Measurements from ENCODE around the gene CBL.

CBL gene

GRCh38 chr11:119335091-119335654 lies 129.0 kb downstream of the CBL start:
- no peak for TF ChIP-seq ZBTB7A (IDR thresholded peaks at IDR 0.05; ENCODE audit: low read depth)
- TF ChIP-seq NFIC (IDR thresholded peaks at IDR 0.05): no peak
- no peak for TF ChIP-seq TAF1 (IDR thresholded peaks at IDR 0.05; ENCODE audit: low read depth)
- no peak for TF ChIP-seq USF1 (IDR thresholded peaks at IDR 0.05)
- TF ChIP-seq REST (IDR thresholded peaks at IDR 0.05; ENCODE audit: low read depth): no peak
- no peak for TF ChIP-seq YY1 (IDR thresholded peaks at IDR 0.05; ENCODE audit: low read depth)
- TF ChIP-seq TEAD4 (IDR thresholded peaks at IDR 0.05): no peak
- TF ChIP-seq RAD21 (IDR thresholded peaks at IDR 0.05; ENCODE audit: low read depth): no peak
- no peak for TF ChIP-seq CREB1 (IDR thresholded peaks at IDR 0.05; ENCODE audit: low read depth)
- TF ChIP-seq CEBPB (IDR thresholded peaks at IDR 0.05): no peak
- no peak for TF ChIP-seq EP300 (IDR thresholded peaks at IDR 0.05; ENCODE audit: borderline replicate concordance)
- TF ChIP-seq FOXM1 (IDR thresholded peaks at IDR 0.05; ENCODE audit: borderline replicate concordance, low read depth): no peak
- TF ChIP-seq EGR1 (IDR thresholded peaks at IDR 0.05): no peak
- no peak for TF ChIP-seq TCF12 (IDR thresholded peaks at IDR 0.05; ENCODE audit: low read depth)
- TF ChIP-seq MAX (IDR thresholded peaks at IDR 0.05): no peak

GRCh38 chr11:119335655-119336543 lies 129.8 kb downstream of the CBL start:
- TF ChIP-seq EP300 (IDR thresholded peaks at IDR 0.05; ENCODE audit: borderline replicate concordance) (no peak), TCF12 (IDR thresholded peaks at IDR 0.05; ENCODE audit: low read depth) (no peak), CREB1 (IDR thresholded peaks at IDR 0.05; ENCODE audit: low read depth) (no peak), TEAD4 (IDR thresholded peaks at IDR 0.05) (no peak), YY1 (IDR thresholded peaks at IDR 0.05; ENCODE audit: low read depth) (no peak), RAD21 (IDR thresholded peaks at IDR 0.05; ENCODE audit: low read depth) (no peak), EGR1 (IDR thresholded peaks at IDR 0.05) (no peak), CEBPB (IDR thresholded peaks at IDR 0.05) (no peak), ZBTB7A (IDR thresholded peaks at IDR 0.05; ENCODE audit: low read depth) (no peak), REST (IDR thresholded peaks at IDR 0.05; ENCODE audit: low read depth) (no peak), MAX (IDR thresholded peaks at IDR 0.05) (no peak), TAF1 (IDR thresholded peaks at IDR 0.05; ENCODE audit: low read depth) (no peak), USF1 (IDR thresholded peaks at IDR 0.05) (no peak), NFIC (IDR thresholded peaks at IDR 0.05) (no peak), FOXM1 (IDR thresholded peaks at IDR 0.05; ENCODE audit: borderline replicate concordance, low read depth) (no peak)

- TF ChIP-seq CEBPB (IDR thresholded peaks at IDR 0.05): no peak
- no peak for TF ChIP-seq USF1 (IDR thresholded peaks at IDR 0.05)
- TF ChIP-seq TAF1 (IDR thresholded peaks at IDR 0.05; ENCODE audit: low read depth): no peak
- no peak for TF ChIP-seq YY1 (IDR thresholded peaks at IDR 0.05; ENCODE audit: low read depth)
- TF ChIP-seq MAX (IDR thresholded peaks at IDR 0.05): no peak
- no peak for TF ChIP-seq NFIC (IDR thresholded peaks at IDR 0.05)
- no peak for TF ChIP-seq EGR1 (IDR thresholded peaks at IDR 0.05)
- TF ChIP-seq TEAD4 (IDR thresholded peaks at IDR 0.05): no peak
- TF ChIP-seq EP300 (IDR thresholded peaks at IDR 0.05; ENCODE audit: borderline replicate concordance): no peak
- no peak for TF ChIP-seq CREB1 (IDR thresholded peaks at IDR 0.05; ENCODE audit: low read depth)
- TF ChIP-seq REST (IDR thresholded peaks at IDR 0.05; ENCODE audit: low read depth): no peak
- no peak for TF ChIP-seq ZBTB7A (IDR thresholded peaks at IDR 0.05; ENCODE audit: low read depth)
- no peak for TF ChIP-seq TCF12 (IDR thresholded peaks at IDR 0.05; ENCODE audit: low read depth)
- no peak for TF ChIP-seq RAD21 (IDR thresholded peaks at IDR 0.05; ENCODE audit: low read depth)
- TF ChIP-seq FOXM1 (IDR thresholded peaks at IDR 0.05; ENCODE audit: borderline replicate concordance, low read depth): no peak
These were observed 130.8 kb downstream of the CBL start for GRCh38 chr11:119336744-119337469.

Measured in Ishikawa (cell line).